Psoas muscle (tissue), 8 donors: ENCODE data around the gene ANKRD28. TPM values are rescaled to one million over a fixed set of nuclear protein-coding genes. Genes with fewer than 3 reads are reported as not detected.

ENCODE experiments used
- ATAC-seq, 4 donors: fragments of 200-7000 bp; cut with Tn5 transposase; one replicate each; pipeline ENCODE4 v1.9.1; 2020; ENCODE audit warnings: moderate library complexity in 3 of 4, mild to moderate bottlenecking in 2 of 4
- DNase-seq, 2 donors: peaks; one replicate each; pipeline ENCODE4 v3.0.0-alpha.2; 2020
- H3K27ac ChIP-seq: fragments of 200-600 bp; one replicate; pipeline ENCODE4 v1.8.0; 2022
- H3K27me3 ChIP-seq, 3 donors: fragments of 200-600 bp in 1 of 3; one replicate each; pipeline versions ENCODE4 v1.6.1 to v1.8.0; 2013 to 2022; ENCODE audit warnings: low read length in 2 of 3, mild to moderate bottlenecking in 2 of 3, moderate library complexity in 1 of 3; ENCODE audit not compliant: insufficient read depth in 3 of 3
- H3K36me3 ChIP-seq, 2 donors: fragments of 200-600 bp in 1 of 2; one replicate each; pipeline versions ENCODE4 v1.6.1 to v1.8.0; 2013 to 2022; ENCODE audit warnings: low read depth in 1 of 2, mild to moderate bottlenecking in 1 of 2, moderate library complexity in 1 of 2; ENCODE audit not compliant: insufficient read depth in 1 of 2
- H3K4me1 ChIP-seq: fragments of 200-600 bp; one replicate; pipeline ENCODE4 v1.8.0; 2022
- H3K4me3 ChIP-seq: fragments of 200-600 bp; one replicate; pipeline ENCODE4 v1.8.0; 2022; ENCODE audit warnings: mild to moderate bottlenecking
- H3K9me3 ChIP-seq: fragments of 200-600 bp; one replicate; pipeline ENCODE4 v1.8.0; 2022
- CTCF ChIP-seq: fragments of 200-600 bp; IDR thresholded peaks from one replicate; pipeline ENCODE4 v1.8.0; 2022; ENCODE audit warnings: antibody characterized with exemption
- WGBS, 3 donors: extraction: QIAGEN DNeasy Blood & Tissue Kit; methylation state at CpG; one replicate each; pipeline versions ENCODE4 v1.1.6 to v1.1.7; 2013; 5-methylcytosine and 5-hydroxymethylcytosine counted together
- intact Hi-C, 2 donors: fragments of 100-400 bp; cut with DNase I; formaldehyde crosslinking; loops; one replicate each; pipeline versions ENCODE4 v1.11.0 to v1.14.2; 2022
- polyA plus RNA-seq, 3 donors: library from polyadenylated mRNA; stranded (reverse); fragments of 200-250 nt; gene quantifications; one replicate each; pipeline ENCODE4 v1.2.3, GENCODE V29; 2013
- total RNA-seq, 4 donors: library from RNA; stranded (reverse); fragmentation: NEBNext Ultra II Directional in 2 of 4; extraction: Animal tissue kit (Norgen Biotek cat#: 25700) in 2 of 4; gene quantifications; one replicate each; pipeline versions ENCODE4 v1.2.1 to v1.2.4, GENCODE V29; 2021 to 2023
- donor health status: healthy with polysubstance abuse.
- donor health status: DM: no; HTN: no; CAD: no; lungs with moderate emphysema.
- donor health status: Bipolar disorder and iron deficiency.
- donor health status: healthy.
- donor health status: DM: yes; HTN: yes; CAD: no.
- donor health status: DM: no; HTN: no; CAD: no.
- donor health status: DM: no; HTN: no; CAD: no.
- donor health status: DM: yes; HTN: yes; CAD: no.

Gene ANKRD28
- total and polyA plus RNA-seq, 7 donors: 32.4 to 90.8 (median 69.3) TPM

DNA sequence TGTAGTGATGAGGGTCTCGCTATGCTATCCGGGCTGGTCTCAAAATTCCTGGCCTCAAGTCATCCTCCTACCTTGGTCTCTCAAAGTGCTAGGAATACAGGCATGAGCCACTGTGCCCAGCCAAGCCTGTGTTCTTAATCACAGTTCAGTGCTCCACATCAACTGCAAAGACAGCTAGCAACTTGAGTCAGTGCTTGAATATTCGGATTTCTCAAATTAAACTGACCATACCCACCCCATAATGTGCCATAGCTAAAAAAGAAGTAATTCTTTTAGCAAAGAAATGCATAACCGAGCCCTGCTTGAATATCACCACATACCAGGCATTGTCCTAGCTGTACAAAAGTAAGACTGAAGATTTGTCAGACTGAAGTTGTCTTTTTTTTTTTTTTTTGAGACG, 107.0 kb downstream of the ANKRD28 start:
- intact Hi-C loops: no loop called here
- 84 to 90% (median 89%) methylated on average over 5 of the region's 5 CpGs for WGBS, 3 donors
- peaks cover 7 to 92% of the 10 kb centered on the region in 2 donors for H3K36me3 ChIP-seq
- no peaks in the 10 kb centered on the region for H3K27me3 ChIP-seq
- TF ChIP-seq CTCF: no peak
- peak in 2 of 4 donors; percentile 17 to 23 for ATAC-seq
- H3K9me3 ChIP-seq: no peaks in the 10 kb centered on the region
- peak overlapping the region; percentile 14 for H3K27ac ChIP-seq
- no peak for DNase-seq
- H3K4me1 ChIP-seq: peaks cover 5% of the 10 kb centered on the region
- H3K4me3 ChIP-seq: no peak overlapping the region

DNA sequence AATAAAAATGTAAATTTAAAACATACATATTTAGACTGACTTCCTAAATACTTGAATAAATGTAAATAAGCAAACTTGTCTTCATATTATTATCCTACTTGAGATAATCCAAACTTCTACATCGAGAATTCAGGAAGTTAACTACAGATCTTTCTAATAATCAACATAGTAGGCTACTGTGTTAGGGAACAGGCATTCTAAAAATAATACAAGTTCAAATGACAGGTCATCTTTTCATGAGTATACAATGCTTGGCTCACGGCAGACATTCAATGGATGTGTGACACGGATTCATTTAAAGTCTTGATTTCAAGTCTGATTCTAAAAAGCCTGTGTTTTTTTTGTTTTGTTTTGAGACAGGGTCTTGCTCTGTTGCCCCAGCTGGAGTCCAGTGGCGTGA, 107.5 kb downstream of the ANKRD28 start:
- no peak overlapping the region for H3K4me3 ChIP-seq
- intact Hi-C loops: no loop called here
- peaks cover 5% of the 10 kb centered on the region for H3K4me1 ChIP-seq
- TF ChIP-seq CTCF: no peak
- peak overlapping the region; percentile 14 for H3K27ac ChIP-seq
- H3K36me3 ChIP-seq: peaks cover 7 to 92% of the 10 kb centered on the region in 2 donors
- H3K9me3 ChIP-seq: no peaks in the 10 kb centered on the region
- no peak for DNase-seq
- no peaks in the 10 kb centered on the region for H3K27me3 ChIP-seq
- ATAC-seq: peak in 2 of 4 donors; percentile 69 to 70
- WGBS, 3 donors: 53 to 59% (median 54%) methylated on average over 4 of the region's 4 CpGs

GRCh38 chr3:15685927-15686326, 111.9 kb downstream of the ANKRD28 start:
- intact Hi-C loops: no loop called here
- peaks cover 29% of the 10 kb centered on the region for H3K4me1 ChIP-seq
- WGBS, 3 donors: 86 to 93% (median 88%) methylated on average over 7 of the region's 7 CpGs

GRCh38 chr3:15683253-15683652, 114.5 kb downstream of the ANKRD28 start:
- TF ChIP-seq CTCF: no peak
- H3K36me3 ChIP-seq: peaks cover 8 to 71% of the 10 kb centered on the region in 2 donors
- intact Hi-C loops: no loop called here
- peak overlapping the region; percentile 51 for H3K27ac ChIP-seq
- ATAC-seq (peak in 1 of 4 donors; percentile 39), DNase-seq (no peak)
- peaks cover 24% of the 10 kb centered on the region for H3K4me1 ChIP-seq
- H3K4me3 ChIP-seq: no peak overlapping the region
- 83 to 97% (median 92%) methylated on average over 1 of the region's 1 CpG for WGBS, 3 donors
- no peaks in the 10 kb centered on the region for H3K27me3 ChIP-seq
- no peaks in the 10 kb centered on the region for H3K9me3 ChIP-seq

More at GRCh38 chr3:15685927-15686326, 111.9 kb downstream of the ANKRD28 start:
- H3K27ac ChIP-seq: no peak overlapping the region
- TF ChIP-seq CTCF: no peak
- ATAC-seq (peak in 2 of 4 donors; percentile 33 to 34), DNase-seq (no peak)
- H3K27me3 ChIP-seq: no peaks in the 10 kb centered on the region
- peaks cover 8 to 71% of the 10 kb centered on the region in 2 donors for H3K36me3 ChIP-seq
- H3K4me3 ChIP-seq: no peak overlapping the region
- no peaks in the 10 kb centered on the region for H3K9me3 ChIP-seq

- peak; percentile 68 to 84 (median 80) for ATAC-seq
- peak overlapping the region; percentile 51 for H3K27ac ChIP-seq
- 25 to 31% (median 30%) methylated on average over 3 of the region's 3 CpGs for WGBS, 3 donors
- no peak for DNase-seq
- intact Hi-C loops: no loop called here
- TF ChIP-seq CTCF: no peak
- H3K9me3 ChIP-seq: no peaks in the 10 kb centered on the region
- H3K4me3 ChIP-seq: no peak overlapping the region
- no peaks in the 10 kb centered on the region for H3K27me3 ChIP-seq
- H3K4me1 ChIP-seq: peaks cover 24% of the 10 kb centered on the region
- peaks cover 8 to 71% of the 10 kb centered on the region in 2 donors for H3K36me3 ChIP-seq
Observed at GRCh38 chr3:15682561-15683185, 115.1 kb downstream of the ANKRD28 start.
